ENCODE measurements around the gene RAB5IF.
"Not testable (repeated sequence)": the region's sequence is repeated elsewhere in the genome, so short reads cannot be mapped to it uniquely, and the experiment has no call there.

Gene RAB5IF

GRCh38 chr20:36593347-36593929 is 12.1 kb upstream of the RAB5IF start:
- Histone ChIP-seq H3K9ac (ENCODE audit: low read length) (no peak overlapping the region), H3K36me3 (ENCODE audit: control insufficient read depth, insufficient read depth, low read length) (no peaks in the 10 kb centered on the region), H3K27ac (ENCODE audit: low read depth, low read length) (no peak overlapping the region), H3K4me3 (ENCODE audit: low read length) (no peak overlapping the region), H3K27me3 (ENCODE audit: control insufficient read depth, insufficient read depth, low read length) (no peaks in the 10 kb centered on the region), H3K4me1 (ENCODE audit: control insufficient read depth, insufficient read depth, low read length) (no peaks in the 10 kb centered on the region)

- no peak overlapping the region for H3K4me3 ChIP-seq (ENCODE audit: low read length)
- no peak overlapping the region for H3K27ac ChIP-seq (ENCODE audit: low read depth, low read length)
- H3K27me3 ChIP-seq (ENCODE audit: control insufficient read depth, insufficient read depth, low read length), result no peaks in the 10 kb centered on the region
- H3K36me3 ChIP-seq (ENCODE audit: control insufficient read depth, insufficient read depth, low read length), result no peaks in the 10 kb centered on the region
- no peak overlapping the region for H3K9ac ChIP-seq (ENCODE audit: low read length)
- H3K4me1 ChIP-seq (ENCODE audit: control insufficient read depth, insufficient read depth, low read length), result peaks cover 2% of the 10 kb centered on the region
Measured at GRCh38 chr20:36599912-36600345, 5.7 kb upstream of the RAB5IF start.

GRCh38 chr20:36601540-36601939 is 4.0 kb upstream of the RAB5IF start:
- Histone ChIP-seq H3K4me1 (ENCODE audit: control insufficient read depth, insufficient read depth, low read length) (peaks cover 7% of the 10 kb centered on the region), H3K9ac (ENCODE audit: low read length) (no peak overlapping the region), H3K4me3 (ENCODE audit: low read length) (no peak overlapping the region), H3K36me3 (ENCODE audit: control insufficient read depth, insufficient read depth, low read length) (no peaks in the 10 kb centered on the region), H3K27me3 (ENCODE audit: control insufficient read depth, insufficient read depth, low read length) (no peaks in the 10 kb centered on the region), H3K27ac (ENCODE audit: low read depth, low read length) (no peak overlapping the region)

- H3K36me3 ChIP-seq (ENCODE audit: control insufficient read depth, insufficient read depth, low read length), result peaks cover 8% of the 10 kb centered on the region
- peak overlapping the region; percentile 65 for H3K4me3 ChIP-seq (ENCODE audit: low read length)
- H3K27me3 ChIP-seq (ENCODE audit: control insufficient read depth, insufficient read depth, low read length), result no peaks in the 10 kb centered on the region
- H3K27ac ChIP-seq (ENCODE audit: low read depth, low read length), result peak overlapping the region; percentile 89
- H3K9ac ChIP-seq (ENCODE audit: low read length), result peak overlapping the region; percentile 90
- peaks cover 11% of the 10 kb centered on the region for H3K4me1 ChIP-seq (ENCODE audit: control insufficient read depth, insufficient read depth, low read length)
Measured at GRCh38 chr20:36604952-36605398, 604 bp upstream of the RAB5IF start.

GRCh38 chr20:36606158-36607066 is 833 bp downstream of the RAB5IF start:
- Histone ChIP-seq H3K4me1 (ENCODE audit: control insufficient read depth, insufficient read depth, low read length) (peaks cover 11% of the 10 kb centered on the region), H3K4me3 (ENCODE audit: low read length) (peak overlapping the region; percentile 98), H3K9ac (ENCODE audit: low read length) (peak overlapping the region; percentile 93), H3K27me3 (ENCODE audit: control insufficient read depth, insufficient read depth, low read length) (no peaks in the 10 kb centered on the region), H3K27ac (ENCODE audit: low read depth, low read length) (peak overlapping the region; percentile 89), H3K36me3 (ENCODE audit: control insufficient read depth, insufficient read depth, low read length) (peaks cover 13% of the 10 kb centered on the region)

GRCh38 chr20:36607586-36608387 is 2.2 kb downstream of the RAB5IF start:
- peaks cover 24% of the 10 kb centered on the region for H3K36me3 ChIP-seq (ENCODE audit: control insufficient read depth, insufficient read depth, low read length)
- peak overlapping the region; percentile 26 for H3K4me3 ChIP-seq (ENCODE audit: low read length)
- H3K9ac ChIP-seq (ENCODE audit: low read length), result no peak overlapping the region
- no peak overlapping the region for H3K27ac ChIP-seq (ENCODE audit: low read depth, low read length)
- no peaks in the 10 kb centered on the region for H3K27me3 ChIP-seq (ENCODE audit: control insufficient read depth, insufficient read depth, low read length)
- peaks cover 11% of the 10 kb centered on the region for H3K4me1 ChIP-seq (ENCODE audit: control insufficient read depth, insufficient read depth, low read length)

- peaks cover 27% of the 10 kb centered on the region for H3K36me3 ChIP-seq (ENCODE audit: control insufficient read depth, insufficient read depth, low read length)
- H3K4me3 ChIP-seq (ENCODE audit: low read length), result not testable (repeated sequence)
Measured at GRCh38 chr20:36608388-36608728, 2.8 kb downstream of the RAB5IF start.

GRCh38 chr20:36611625-36612024 is 6.0 kb downstream of the RAB5IF start:
- Histone ChIP-seq H3K36me3 (ENCODE audit: control insufficient read depth, insufficient read depth, low read length) (peaks cover 37% of the 10 kb centered on the region), H3K4me1 (ENCODE audit: control insufficient read depth, insufficient read depth, low read length) (peaks cover 3% of the 10 kb centered on the region), H3K27ac (ENCODE audit: low read depth, low read length) (no peak overlapping the region), H3K27me3 (ENCODE audit: control insufficient read depth, insufficient read depth, low read length) (no peaks in the 10 kb centered on the region), H3K9ac (ENCODE audit: low read length) (no peak overlapping the region), H3K4me3 (ENCODE audit: low read length) (no peak overlapping the region)

More at GRCh38 chr20:36608388-36608728, 2.8 kb downstream of the RAB5IF start:
- H3K27ac ChIP-seq (ENCODE audit: low read depth, low read length); H3K27me3 ChIP-seq (ENCODE audit: control insufficient read depth, insufficient read depth, low read length); H3K9ac ChIP-seq (ENCODE audit: low read length): not testable (repeated sequence)
- H3K4me1 ChIP-seq (ENCODE audit: control insufficient read depth, insufficient read depth, low read length), result peaks cover 11% of the 10 kb centered on the region

- H3K4me1 ChIP-seq (ENCODE audit: control insufficient read depth, insufficient read depth, low read length), result no peaks in the 10 kb centered on the region
- H3K9ac ChIP-seq (ENCODE audit: low read length), result no peak overlapping the region
- H3K27ac ChIP-seq (ENCODE audit: low read depth, low read length), result no peak overlapping the region
- no peak overlapping the region for H3K4me3 ChIP-seq (ENCODE audit: low read length)
- H3K36me3 ChIP-seq (ENCODE audit: control insufficient read depth, insufficient read depth, low read length), result peaks cover 32% of the 10 kb centered on the region
- no peaks in the 10 kb centered on the region for H3K27me3 ChIP-seq (ENCODE audit: control insufficient read depth, insufficient read depth, low read length)
Measured at GRCh38 chr20:36613974-36614373, 8.4 kb downstream of the RAB5IF start.

- H3K9ac ChIP-seq (ENCODE audit: low read length), result no peak overlapping the region
- no peak overlapping the region for H3K4me3 ChIP-seq (ENCODE audit: low read length)
- no peaks in the 10 kb centered on the region for H3K4me1 ChIP-seq (ENCODE audit: control insufficient read depth, insufficient read depth, low read length)
- no peak overlapping the region for H3K27ac ChIP-seq (ENCODE audit: low read depth, low read length)
- peaks cover 28% of the 10 kb centered on the region for H3K36me3 ChIP-seq (ENCODE audit: control insufficient read depth, insufficient read depth, low read length)
- no peaks in the 10 kb centered on the region for H3K27me3 ChIP-seq (ENCODE audit: control insufficient read depth, insufficient read depth, low read length)
Measured at GRCh38 chr20:36614781-36615557, 9.4 kb downstream of the RAB5IF start.

- H3K9ac ChIP-seq (ENCODE audit: low read length), result no peak overlapping the region
- H3K27me3 ChIP-seq (ENCODE audit: control insufficient read depth, insufficient read depth, low read length), result no peaks in the 10 kb centered on the region
- H3K4me3 ChIP-seq (ENCODE audit: low read length), result no peak overlapping the region
- no peaks in the 10 kb centered on the region for H3K36me3 ChIP-seq (ENCODE audit: control insufficient read depth, insufficient read depth, low read length)
- no peaks in the 10 kb centered on the region for H3K4me1 ChIP-seq (ENCODE audit: control insufficient read depth, insufficient read depth, low read length)
- no peak overlapping the region for H3K27ac ChIP-seq (ENCODE audit: low read depth, low read length)
Measured at GRCh38 chr20:36620917-36621316, 15.3 kb downstream of the RAB5IF start.

- Histone ChIP-seq H3K27me3 (ENCODE audit: control insufficient read depth, insufficient read depth, low read length) (no peaks in the 10 kb centered on the region), H3K9ac (ENCODE audit: low read length) (no peak overlapping the region), H3K4me3 (ENCODE audit: low read length) (no peak overlapping the region), H3K36me3 (ENCODE audit: control insufficient read depth, insufficient read depth, low read length) (no peaks in the 10 kb centered on the region), H3K27ac (ENCODE audit: low read depth, low read length) (no peak overlapping the region), H3K4me1 (ENCODE audit: control insufficient read depth, insufficient read depth, low read length) (no peaks in the 10 kb centered on the region)
Measured at GRCh38 chr20:36623444-36623843, 17.9 kb downstream of the RAB5IF start.
